GM21717 (cell line): ENCODE measurements around the gene SLC25A14.

Source experiments
- ATAC-seq: cut with Tn5 transposase; IDR thresholded peaks from one replicate; pipeline ENCODE4 v1.9.1; 2021; ENCODE audit warnings: mild to moderate bottlenecking, moderate library complexity; ENCODE audit not compliant: unreplicated experiment

The SLC25A14 gene

GRCh38 chrX:130378024-130378669, 38.4 kb downstream of the SLC25A14 start:
- ATAC-seq = no peak

- ATAC-seq = no peak
Measured at GRCh38 chrX:130385520-130385919, 45.8 kb downstream of the SLC25A14 start, which contains the start of gene GPR119. Gene GPR119 (minus strand): TSS chrX:130385674. CDS start chrX:130385447, 227 bp downstream.

- ATAC-seq = no peak
Measured at GRCh38 chrX:130386408-130386808, 46.7 kb downstream of the SLC25A14 start.

GRCh38 chrX:130393451-130394074, 53.8 kb downstream of the SLC25A14 start:
- no peak for ATAC-seq

- ATAC-seq = no peak
Measured at GRCh38 chrX:130395341-130395740, 55.6 kb downstream of the SLC25A14 start.

- ATAC-seq = peak; percentile 95
Measured at GRCh38 chrX:130401415-130402207, 61.9 kb downstream of the SLC25A14 start, which contains the start of gene RBMX2. Gene RBMX2 (plus strand): TSS chrX:130401987. CDS start chrX:130402033, 46 bp downstream.

GRCh38 chrX:130402208-130402684, 62.5 kb downstream of the SLC25A14 start:
- ATAC-seq = peak; percentile 4

- ATAC-seq = no peak
Measured at GRCh38 chrX:130413415-130413814, 73.7 kb downstream of the SLC25A14 start.

GRCh38 chrX:130414800-130415199, 75.1 kb downstream of the SLC25A14 start:
- no peak for ATAC-seq

GRCh38 chrX:130415201-130415600, 75.5 kb downstream of the SLC25A14 start:
- no peak for ATAC-seq

- ATAC-seq = no peak
Measured at GRCh38 chrX:130416785-130417184, 77.1 kb downstream of the SLC25A14 start.

- no peak for ATAC-seq
Measured at GRCh38 chrX:130418066-130418465, 78.3 kb downstream of the SLC25A14 start.

- ATAC-seq = no peak
Measured at GRCh38 chrX:130418740-130419139, 79.0 kb downstream of the SLC25A14 start.

- ATAC-seq = no peak
Measured at GRCh38 chrX:130419263-130419662, 79.5 kb downstream of the SLC25A14 start.
